ENCODE data around the gene PDE6B. TPM values are rescaled to one million over a fixed set of nuclear protein-coding genes. Genes with fewer than 3 reads are reported as not detected.
A peak's percentile ranks its signal among the peaks of the same experiment; 100 is the strongest.

PDE6B gene
- total and polyA plus RNA-seq, 2 experiments from 2014 or later, result 3.4 to 5.0 TPM

- ATAC-seq (no peak), DNase-seq (ENCODE audit: low spot score) (no peak)
- no peaks in the 10 kb centered on the region; the same call in 1 of the 2 replicates for H4K20me1 ChIP-seq (replicated peaks; ENCODE audit: insufficient read depth)
- no peak overlapping the region for H2AFZ ChIP-seq
- no peak overlapping the region for H3K27ac ChIP-seq (ENCODE audit: low read depth)
- no peaks in the 10 kb centered on the region; the same call in 2 of the 3 replicates for H3K4me1 Mint-ChIP-seq
- no peaks in the 10 kb centered on the region for H3K4me1 ChIP-seq (ENCODE audit: insufficient read depth)
- H3K4me2 ChIP-seq, result no peak overlapping the region
- H3K9me2 ChIP-seq (ENCODE audit: insufficient read depth), result no peaks in the 10 kb centered on the region
- no peak overlapping the region for H3K4me3 ChIP-seq
- H3K79me2 ChIP-seq (replicated peaks; ENCODE audit: insufficient read depth), result no peaks in the 10 kb centered on the region
- H3K4me3 Mint-ChIP-seq, result peak overlapping the region; percentile 19; the same call in 1 of the 3 replicates
- H3F3A ChIP-seq (replicated peaks; ENCODE audit: low read depth), result 0 out of 2 replicates have a peak, but pooled peaks cover 2% of the 10 kb centered on the region
- H3K27me3 Mint-ChIP-seq (ENCODE audit: insufficient read depth, low read depth, poor library complexity), result peaks cover 8% of the 10 kb centered on the region
- no peaks in the 10 kb centered on the region for H3K36me3 ChIP-seq (ENCODE audit: insufficient read depth)
- H3K36me3 Mint-ChIP-seq (ENCODE audit: low read depth), result peaks cover 12% of the 10 kb centered on the region
- no peaks in the 10 kb centered on the region; the same call in 2 of the 3 replicates for H3K9me3 Mint-ChIP-seq
- TF ChIP-seq POLR2AphosphoS5 (IDR thresholded peaks at IDR 0.05; ENCODE audit: low read depth), result no peak
- no peak for TF ChIP-seq CREB1 (CRISPR knock-in tag; IDR thresholded peaks at IDR 0.05; ENCODE audit: low read depth)
- no peak for TF ChIP-seq CTCF (conservative IDR thresholded peaks at IDR 0.05; ENCODE audit: low read depth in 2 of 2)
- no peak overlapping the region for H3K27ac Mint-ChIP-seq
- H3K27me3 ChIP-seq (ENCODE audit: insufficient read depth), result no peaks in the 10 kb centered on the region
These were observed 36.7 kb downstream of the PDE6B start for GRCh38 chr4:661881-662761.

- Histone ChIP-seq H3K4me2 (peak overlapping the region; percentile 90), H3K27me3 (ENCODE audit: insufficient read depth) (no peaks in the 10 kb centered on the region), H2AFZ (peak overlapping the region; percentile 94), H4K20me1 (replicated peaks; ENCODE audit: insufficient read depth) (no peaks in the 10 kb centered on the region; the same call in 1 of the 2 replicates), H3K27ac (ENCODE audit: low read depth) (no peak overlapping the region), H3F3A (replicated peaks; ENCODE audit: low read depth) (0 out of 2 replicates have a peak, but pooled peaks cover 2% of the 10 kb centered on the region), H3K4me1 (ENCODE audit: insufficient read depth) (no peaks in the 10 kb centered on the region), H3K36me3 (ENCODE audit: insufficient read depth) (no peaks in the 10 kb centered on the region), H3K4me3 (peak overlapping the region; percentile 87), H3K9me2 (ENCODE audit: insufficient read depth) (no peaks in the 10 kb centered on the region), H3K79me2 (replicated peaks; ENCODE audit: insufficient read depth) (no peaks in the 10 kb centered on the region)
- no peak for DNase-seq (ENCODE audit: low spot score)
- H3K27me3 Mint-ChIP-seq (ENCODE audit: insufficient read depth, low read depth, poor library complexity), result peaks cover 8% of the 10 kb centered on the region
- peaks cover 12% of the 10 kb centered on the region for H3K36me3 Mint-ChIP-seq (ENCODE audit: low read depth)
- no peak overlapping the region for H3K27ac Mint-ChIP-seq
- H3K9me3 Mint-ChIP-seq, result no peaks in the 10 kb centered on the region; the same call in 2 of the 3 replicates
- TF ChIP-seq POLR2AphosphoS5 (IDR thresholded peaks at IDR 0.05; ENCODE audit: low read depth), result no peak
- H3K4me1 Mint-ChIP-seq, result no peaks in the 10 kb centered on the region; the same call in 2 of the 3 replicates
- ATAC-seq, result peak; percentile 18
- peak overlapping the region; percentile 73 for H3K4me3 Mint-ChIP-seq
These were observed 37.7 kb downstream of the PDE6B start for GRCh38 chr4:663046-663437.

Data from GM23338 (cell line).